Measurements from ENCODE around the gene CNIH2.

Gene CNIH2

DNA sequence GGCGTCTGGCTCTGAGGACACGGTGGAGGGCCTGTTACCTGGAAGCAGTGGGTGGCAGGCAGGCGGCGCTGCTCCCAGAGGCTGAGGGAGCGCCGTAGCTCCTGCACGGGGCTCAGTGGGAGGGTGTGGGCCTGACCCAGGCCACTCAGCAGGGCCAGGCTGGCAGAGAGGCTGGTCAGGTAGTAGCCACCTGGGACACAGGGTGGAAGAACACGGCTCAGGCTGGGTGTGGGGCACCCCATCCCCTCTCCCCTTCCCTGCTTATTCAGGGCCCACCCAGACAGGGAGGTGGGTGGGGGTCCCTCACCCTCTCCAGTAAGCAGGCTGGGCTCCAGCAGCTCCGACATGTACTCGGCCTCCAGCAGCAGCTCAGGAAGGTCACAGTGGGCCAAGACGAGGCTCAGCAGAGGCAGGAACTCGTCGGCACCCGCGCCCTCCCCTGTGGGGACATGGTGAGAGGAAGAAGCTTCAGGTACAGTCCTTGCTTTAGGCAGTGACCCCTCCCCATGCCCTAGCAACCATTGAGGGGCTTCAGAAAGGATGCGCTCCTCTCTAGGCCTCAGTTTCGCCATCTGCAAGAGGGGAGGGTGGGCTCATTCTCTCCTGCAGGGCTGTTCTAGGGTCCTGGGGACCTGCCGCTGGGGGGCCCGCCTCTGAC is 55.4 kb downstream of the CNIH2 start:
- ATAC-seq = no peak
